GM18873 (cell line): ENCODE data around the gene MAML1.
"Not testable (repeated sequence)": the region's sequence is repeated elsewhere in the genome, so short reads cannot be mapped to it uniquely, and the experiment has no call there.

Experiments
- ATAC-seq: cut with Tn5 transposase; IDR thresholded peaks from one replicate; pipeline ENCODE4 v1.9.1; 2021; ENCODE audit warnings: mild to moderate bottlenecking, moderate library complexity, moderate number of reproducible peaks; ENCODE audit not compliant: unreplicated experiment, low FRiP score

The MAML1 gene

GRCh38 chr5:179731791-179732411, 721 bp upstream of the MAML1 start:
- ATAC-seq, result peak; percentile 12

GRCh38 chr5:179732918-179733771, 523 bp downstream of the MAML1 start:
- peak; percentile 7 for ATAC-seq

GRCh38 chr5:179733772-179734126, 1.1 kb downstream of the MAML1 start:
- ATAC-seq, result no peak

GRCh38 chr5:179734536-179735164, 2.0 kb downstream of the MAML1 start:
- ATAC-seq, result no peak

GRCh38 chr5:179738742-179739141, 6.1 kb downstream of the MAML1 start:
- ATAC-seq, result no peak

- not testable (repeated sequence) for ATAC-seq
These were observed 11.5 kb downstream of the MAML1 start for GRCh38 chr5:179744106-179744505.

- ATAC-seq, result no peak
These were observed 14.2 kb downstream of the MAML1 start for GRCh38 chr5:179746872-179747271.

- ATAC-seq, result no peak
These were observed 15.2 kb downstream of the MAML1 start for GRCh38 chr5:179747811-179748210.

- ATAC-seq, result no peak
These were observed 17.4 kb downstream of the MAML1 start for GRCh38 chr5:179749857-179750508.

GRCh38 chr5:179753971-179754370, 21.3 kb downstream of the MAML1 start:
- no peak for ATAC-seq

GRCh38 chr5:179755022-179755421, 22.4 kb downstream of the MAML1 start:
- no peak for ATAC-seq

- no peak for ATAC-seq
These were observed 26.3 kb downstream of the MAML1 start for GRCh38 chr5:179758955-179759354.

- ATAC-seq, result no peak
These were observed 27.2 kb downstream of the MAML1 start for GRCh38 chr5:179759581-179760551.

GRCh38 chr5:179762079-179762780, 29.6 kb downstream of the MAML1 start:
- ATAC-seq, result no peak

- no peak for ATAC-seq
These were observed 30.2 kb downstream of the MAML1 start for GRCh38 chr5:179762781-179763176.

GRCh38 chr5:179763215-179763945, 30.8 kb downstream of the MAML1 start:
- ATAC-seq, result no peak

- ATAC-seq, result no peak
These were observed 31.4 kb downstream of the MAML1 start for GRCh38 chr5:179764056-179764455.

- no peak for ATAC-seq
These were observed 32.8 kb downstream of the MAML1 start for GRCh38 chr5:179765400-179765799.
